ENCODE results near the gene FLNB.

GRCh38 chr3:58047826-58048225 is 39.6 kb downstream of the FLNB start:
- TF ChIP-seq CTCF (IDR thresholded peaks at IDR 0.05) (no peak), POLR2A (IDR thresholded peaks at IDR 0.05) (no peak)

All from adrenal gland (tissue), 5 donors.